Liver (tissue), 9 donors: ENCODE measurements around the gene RPH3AL. TPM values are rescaled to one million over a fixed set of nuclear protein-coding genes. Genes with fewer than 3 reads are reported as not detected.

Source experiments
- DNase-seq: peaks from one replicate; pipeline ENCODE4 v3.0.0-alpha.2; 2017; ENCODE audit warnings: low spot score
- H3K27ac ChIP-seq, 2 donors: one replicate each; pipeline ENCODE4 v1.7.0; 2013; ENCODE audit warnings: inconsistent platforms in 2 of 2, low read length in 2 of 2, control low read depth in 1 of 2, low read depth in 1 of 2, mild to moderate bottlenecking in 1 of 2
- H3K27me3 ChIP-seq, 4 donors: one replicate each; pipeline versions ENCODE4 v1.6.1 to v1.7.0; 2013; ENCODE audit warnings: low read length in 3 of 4, inconsistent platforms in 1 of 4, mild to moderate bottlenecking in 1 of 4, moderate library complexity in 1 of 4; ENCODE audit not compliant: control insufficient read depth in 4 of 4, insufficient read depth in 4 of 4
- H3K36me3 ChIP-seq, 4 donors: one replicate each; pipeline versions ENCODE4 v1.6.1 to v1.7.0; 2013; ENCODE audit warnings: low read length in 3 of 4, mild to moderate bottlenecking in 3 of 4, low read depth in 1 of 4, moderate library complexity in 1 of 4; ENCODE audit not compliant: control insufficient read depth in 4 of 4, insufficient read depth in 3 of 4
- H3K4me1 ChIP-seq, 4 donors: one replicate each; pipeline versions ENCODE4 v1.6.1 to v1.7.0; 2013; ENCODE audit warnings: low read length in 3 of 4, mild to moderate bottlenecking in 3 of 4, moderate library complexity in 1 of 4; ENCODE audit not compliant: control insufficient read depth in 4 of 4, insufficient read depth in 4 of 4
- H3K4me3 ChIP-seq, 3 donors: one replicate each; pipeline versions ENCODE4 v1.6.1 to v1.7.0; 2013; ENCODE audit warnings: low read length in 3 of 3, control low read depth in 1 of 3, low read depth in 1 of 3, mild to moderate bottlenecking in 1 of 3
- H3K9ac ChIP-seq, 2 donors: one replicate each; pipeline ENCODE4 v1.7.0; 2013; ENCODE audit warnings: low read length in 2 of 2, mild to moderate bottlenecking in 2 of 2, moderate library complexity in 2 of 2, control low read depth in 1 of 2, low read depth in 1 of 2
- H3K9me3 ChIP-seq, 4 donors: one replicate each; pipeline versions ENCODE4 v1.6.1 to v1.7.0; 2013; ENCODE audit warnings: low read length in 3 of 4; ENCODE audit not compliant: control insufficient read depth in 4 of 4
- ATF3 ChIP-seq: IDR thresholded peaks from 2 replicates; pipeline ENCODE4 v1.6.1; 2016; ENCODE audit warnings: antibody characterized with exemption
- CTCF ChIP-seq: fragments of 150-350 bp; IDR thresholded peaks from 2 replicates; pipeline ENCODE4 v1.5.1; 2017; ENCODE audit warnings: improper control_type of control experiment, low read depth, low read length; ENCODE audit not compliant: missing input control
- EGR1 ChIP-seq, 2 donors: IDR thresholded peaks; 2 replicates each; pipeline ENCODE4 v1.6.1; 2016 to 2018; ENCODE audit warnings: antibody characterized with exemption in 2 of 2, low read depth in 2 of 2
- FOXA1 ChIP-seq: IDR thresholded peaks from 2 replicates; pipeline ENCODE4 v1.6.1; 2016; ENCODE audit warnings: antibody characterized with exemption
- FOXA2 ChIP-seq: IDR thresholded peaks from 2 replicates; pipeline ENCODE4 v1.6.1; 2016; ENCODE audit warnings: antibody characterized with exemption
- GABPA ChIP-seq, 2 donors: IDR thresholded peaks in 1 of 2; conservative IDR thresholded peaks in 1 of 2; 2 replicates each; pipeline ENCODE4 v1.6.1; 2016; ENCODE audit warnings: antibody characterized with exemption in 2 of 2, mild to moderate bottlenecking in 1 of 2, moderate library complexity in 1 of 2
- HNF4A ChIP-seq, 2 donors: conservative IDR thresholded peaks; 2 replicates each; pipeline ENCODE4 v1.6.1; 2016; ENCODE audit warnings: antibody characterized with exemption in 2 of 2, mild to moderate bottlenecking in 2 of 2
- HNF4G ChIP-seq: IDR thresholded peaks from 2 replicates; pipeline ENCODE4 v1.6.1; 2016; ENCODE audit warnings: antibody characterized with exemption
- JUND ChIP-seq, 2 donors: IDR thresholded peaks; 2 replicates each; pipeline ENCODE4 v1.6.1; 2016; ENCODE audit warnings: antibody characterized with exemption in 2 of 2
- MAX ChIP-seq: IDR thresholded peaks from 2 replicates; pipeline ENCODE4 v1.6.1; 2016; ENCODE audit warnings: antibody characterized with exemption
- NR2F2 ChIP-seq: IDR thresholded peaks from 2 replicates; pipeline ENCODE4 v1.6.1; 2016; ENCODE audit warnings: antibody characterized with exemption
- RAD21 ChIP-seq, 2 donors: IDR thresholded peaks; 2 replicates each; pipeline ENCODE4 v1.6.1; 2016; ENCODE audit warnings: antibody characterized with exemption in 2 of 2, mild to moderate bottlenecking in 2 of 2
- REST ChIP-seq: IDR thresholded peaks from 2 replicates; pipeline ENCODE4 v1.6.1; 2016; ENCODE audit warnings: antibody characterized with exemption, mild to moderate bottlenecking
- RXRA ChIP-seq, 2 donors: IDR thresholded peaks; 2 replicates each; pipeline ENCODE4 v1.6.1; 2017 to 2018; ENCODE audit warnings: antibody characterized with exemption in 2 of 2, mild to moderate bottlenecking in 1 of 2
- SP1 ChIP-seq: IDR thresholded peaks from 2 replicates; pipeline ENCODE4 v1.6.1; 2018; ENCODE audit warnings: antibody characterized with exemption, mild to moderate bottlenecking
- TAF1 ChIP-seq: conservative IDR thresholded peaks from 2 replicates; pipeline ENCODE4 v1.6.1; 2016; ENCODE audit warnings: antibody characterized with exemption, mild to moderate bottlenecking
- YY1 ChIP-seq: IDR thresholded peaks from 2 replicates; pipeline ENCODE4 v1.6.1; 2016; ENCODE audit warnings: antibody characterized with exemption, mild to moderate bottlenecking
- ZBTB33 ChIP-seq: IDR thresholded peaks from 2 replicates; pipeline ENCODE4 v1.6.1; 2016; ENCODE audit warnings: antibody characterized with exemption
- WGBS: extraction: QIAGEN DNeasy Blood & Tissue Kit; methylation state at CpG from one replicate; pipeline ENCODE4 v1.1.7; 2013; 5-methylcytosine and 5-hydroxymethylcytosine counted together
- polyA plus RNA-seq, 2 donors: library from polyadenylated mRNA; stranded (reverse) in 1 of 2; unstranded in 1 of 2; fragments of 200-250 nt in 1 of 2; fragments of >200 nt in 1 of 2; fragmentation: Nextera tagmentation in 1 of 2; extraction: Ambion mirVana in 1 of 2; gene quantifications; one replicate each; pipeline versions ENCODE4 v1.2.1 to v1.2.3, GENCODE V29; 2013 to 2015
- total RNA-seq, 2 donors: library from RNA; depleted of rRNA; stranded (reverse); fragments of >200 nt; gene quantifications; one replicate each; pipeline ENCODE4 v1.2.3, GENCODE V29; 2014
- donor health status: healthy.
- donor health status: healthy.
- donor health status: healthy.
- donor health status: healthy.
- donor health status: healthy.

RPH3AL gene
- 10 to 100 TPM in 1 of 2 donors, 1 to 10 TPM in 1; 8.5 to 52.5 TPM for total RNA-seq
- 10 to 100 TPM; 10.3 to 17.4 TPM for polyA plus RNA-seq

GRCh38 chr17:352421-353212 lies at the start of gene RPH3AL:
TSS of gene RPH3AL (minus strand) at chr17:352807. CDS start at chr17:327543, 25,264 bp downstream.
- H3K27me3 ChIP-seq: no peaks in the 10 kb centered on the region
- H3K36me3 ChIP-seq: no peaks in the 10 kb centered on the region
- peak within 1 kb of the TSS; percentile 93 to 96 for H3K27ac ChIP-seq
- H3K9ac ChIP-seq: peak within 1 kb of the TSS; percentile 30 to 71
- H3K4me1 ChIP-seq: peaks cover 24 to 64% (median 52%) of the 10 kb centered on the region in 4 donors
- DNase-seq: peak; percentile 54
- peak within 1 kb of the TSS; percentile 28 to 60 (median 51) for H3K4me3 ChIP-seq
- peak; percentile 51 for TF ChIP-seq MAX
- TF ChIP-seq REST: peak; percentile 41
- peak; percentile 72 for TF ChIP-seq NR2F2
- peak; percentile 37 to 66 for TF ChIP-seq JUND (IDR thresholded peaks at IDR 0.05)
- TF ChIP-seq HNF4A (conservative IDR thresholded peaks at IDR 0.05): peak; percentile 44 to 73
- no peak for TF ChIP-seq CTCF
- TF ChIP-seq RXRA (IDR thresholded peaks at IDR 0.05): peak; percentile 76 to 87
- peak; percentile 91 for TF ChIP-seq FOXA2
- TF ChIP-seq FOXA1: peak; percentile 89
- TF ChIP-seq RAD21 (IDR thresholded peaks at IDR 0.05): peak in 1 of 2 donors; percentile 43
- peak; percentile 36 for TF ChIP-seq ATF3
- TF ChIP-seq ZBTB33: peak; percentile 59
- peak; percentile 67 for TF ChIP-seq TAF1
- peak; percentile 81 for TF ChIP-seq SP1
- TF ChIP-seq HNF4G: peak; percentile 31
- TF ChIP-seq EGR1 (IDR thresholded peaks at IDR 0.05; ENCODE audit: low read depth in 2 of 2): peak in 1 of 2 donors; percentile 55
- TF ChIP-seq GABPA (IDR thresholded peaks at IDR 0.05 in 1 of 2, conservative IDR thresholded peaks at IDR 0.05 in 1 of 2): peak in 1 of 2 donors; percentile 52
- TF ChIP-seq YY1: peak; percentile 74
- 8% methylated on average over 22 of the region's 22 CpGs for WGBS
- H3K9me3 ChIP-seq: no peaks in the 10 kb centered on the region
